ELR (cell line): Measurements from ENCODE around the gene GJD3.
"Not testable (repeated sequence)": the region's sequence is repeated elsewhere in the genome, so short reads cannot be mapped to it uniquely, and the experiment has no call there.

Experiments used
- DNase-seq: peaks from one replicate; pipeline ENCODE4 v3.0.0-alpha.2; 2015; ENCODE audit warnings: low read depth

The GJD3 gene

DNA sequence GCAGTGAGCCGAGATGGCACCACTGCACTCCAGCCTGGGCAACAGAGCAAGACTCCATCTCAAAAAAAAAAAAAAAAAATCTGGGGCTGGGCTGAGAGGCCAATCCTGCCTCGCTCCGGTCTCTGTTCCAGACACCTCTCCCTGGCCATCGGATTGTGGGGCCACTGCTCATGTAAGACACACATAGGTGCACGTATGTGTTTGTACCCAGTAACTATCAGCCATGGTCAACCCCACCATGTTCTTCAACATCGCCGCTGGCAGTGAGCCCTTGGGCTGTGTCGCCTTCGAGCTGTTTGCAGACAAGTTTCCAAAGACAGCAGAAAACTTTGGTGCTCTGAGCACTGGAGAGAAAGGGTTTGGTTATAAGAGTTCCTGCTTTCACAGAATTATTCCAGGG is 3.2 kb upstream of the GJD3 start:
- not testable (repeated sequence) for DNase-seq

- DNase-seq, result no peak
Measured at GRCh38 chr17:40366861-40367518, 2.5 kb upstream of the GJD3 start.

- DNase-seq, result no peak
Measured at GRCh38 chr17:40366076-40366860, 1.7 kb upstream of the GJD3 start.

DNA sequence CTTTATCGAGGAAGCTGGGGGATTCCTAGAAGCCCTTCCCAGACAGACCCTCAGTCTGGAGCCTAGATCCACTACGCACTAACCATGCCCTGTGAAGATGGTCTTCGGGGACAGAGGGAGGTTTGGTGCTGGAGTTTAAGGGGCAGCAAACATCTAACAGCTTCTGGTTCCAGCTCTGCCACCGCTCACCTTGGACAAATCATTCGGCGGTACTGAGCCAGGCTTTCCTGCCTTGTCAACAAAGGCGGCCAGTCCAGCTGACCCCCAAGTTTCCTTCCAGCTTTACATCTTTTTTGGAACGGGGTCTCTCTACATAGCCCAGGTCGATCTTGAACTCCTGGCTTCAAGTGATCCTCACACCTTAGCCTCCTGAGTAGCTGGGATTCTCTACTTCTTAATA is 369 bp upstream of the GJD3 start:
- no peak for DNase-seq

DNA sequence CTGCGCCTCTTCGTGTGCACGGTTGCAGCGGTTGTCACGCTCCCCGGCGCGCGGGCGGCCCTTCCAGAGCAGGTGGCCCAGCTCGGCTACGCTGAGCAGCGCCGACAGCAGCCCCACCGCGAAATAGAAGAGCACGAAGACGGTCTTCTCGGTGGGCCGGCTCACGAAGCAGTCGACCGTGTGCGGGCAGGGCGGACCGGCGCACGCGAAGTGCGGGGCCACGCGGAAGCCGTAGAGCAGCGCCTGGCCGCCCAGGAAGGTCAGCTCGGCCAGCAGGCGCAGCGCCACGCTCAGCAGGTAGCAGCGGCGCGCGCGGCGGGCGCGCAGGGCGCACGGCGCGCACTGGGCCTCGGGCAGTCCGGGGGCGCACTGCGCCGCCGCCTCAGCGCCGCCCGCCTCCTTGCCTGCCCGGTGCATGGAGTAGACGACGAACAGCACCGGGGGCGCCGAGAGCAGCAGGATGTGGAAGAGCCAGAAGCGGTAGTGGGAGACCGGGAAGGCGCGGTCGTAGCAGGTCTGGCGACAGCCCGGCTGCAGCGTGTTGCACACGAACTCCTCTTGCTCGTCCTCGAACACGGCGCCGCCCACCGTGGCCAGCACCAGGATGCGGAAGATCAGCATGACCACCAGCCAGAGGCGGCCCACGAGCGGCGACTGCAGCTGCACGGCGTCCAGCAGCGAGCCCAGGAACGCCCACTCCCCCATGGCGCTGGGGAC is 1.3 kb downstream of the GJD3 start:
- DNase-seq, result peak; percentile 43

DNA sequence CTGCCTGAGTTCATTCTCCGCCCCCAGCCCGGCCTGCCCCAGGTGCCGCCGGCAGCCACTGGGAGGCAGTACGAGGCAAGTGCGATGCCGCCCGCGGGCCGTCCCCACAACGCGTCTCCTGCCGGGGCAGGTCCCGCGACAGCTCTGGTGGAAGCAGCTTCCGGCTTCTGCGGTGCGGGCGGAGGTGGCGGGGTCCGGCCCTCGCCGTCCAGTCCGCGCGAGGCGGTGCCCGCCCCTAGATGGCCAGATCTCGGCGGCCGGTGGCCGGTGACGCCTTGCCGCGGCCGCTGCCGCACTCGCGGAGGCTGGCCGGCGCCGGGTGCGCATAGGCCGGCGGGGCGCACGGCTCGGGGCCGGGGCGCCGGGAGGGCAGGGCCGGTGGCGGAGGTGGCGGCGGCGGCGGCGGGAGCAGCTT is 1.8 kb downstream of the GJD3 start:
- DNase-seq, result peak; percentile 79

DNA sequence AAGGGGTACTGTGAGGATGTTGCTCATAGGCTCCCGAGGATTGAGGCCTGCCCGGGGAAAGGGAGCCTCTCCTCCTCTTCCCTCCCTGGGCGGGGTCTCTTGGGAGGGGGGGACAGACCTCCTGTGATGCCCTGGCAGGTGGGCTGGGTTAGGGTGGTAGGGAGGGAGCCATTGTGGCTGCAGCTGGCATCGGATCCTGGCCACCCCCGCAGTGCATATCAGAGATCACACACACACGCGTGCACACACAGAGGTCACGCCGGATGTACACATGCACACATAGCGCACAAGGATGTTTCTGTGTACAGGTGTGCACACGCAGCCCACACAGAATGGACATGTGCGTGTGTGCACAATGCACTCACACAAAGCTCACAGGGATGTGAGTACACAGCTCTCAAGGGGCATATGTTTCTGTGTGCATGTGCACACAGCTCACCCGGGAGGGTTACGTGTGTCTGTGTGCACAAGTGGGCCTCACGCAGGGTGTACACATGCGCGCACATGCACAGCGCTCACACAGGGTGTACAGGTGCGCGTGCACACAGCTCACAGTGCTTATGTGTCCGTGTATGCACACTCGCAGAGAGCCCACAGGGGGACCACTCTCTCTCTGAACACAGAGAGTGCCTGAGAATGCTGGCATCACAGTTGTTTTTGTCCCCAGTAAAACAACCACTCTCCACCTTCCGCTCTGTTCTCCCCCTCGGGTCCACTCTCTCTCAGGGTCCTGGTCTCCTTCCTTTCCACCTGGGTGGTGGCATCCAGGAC is 2.4 kb downstream of the GJD3 start:
- no peak for DNase-seq

DNA sequence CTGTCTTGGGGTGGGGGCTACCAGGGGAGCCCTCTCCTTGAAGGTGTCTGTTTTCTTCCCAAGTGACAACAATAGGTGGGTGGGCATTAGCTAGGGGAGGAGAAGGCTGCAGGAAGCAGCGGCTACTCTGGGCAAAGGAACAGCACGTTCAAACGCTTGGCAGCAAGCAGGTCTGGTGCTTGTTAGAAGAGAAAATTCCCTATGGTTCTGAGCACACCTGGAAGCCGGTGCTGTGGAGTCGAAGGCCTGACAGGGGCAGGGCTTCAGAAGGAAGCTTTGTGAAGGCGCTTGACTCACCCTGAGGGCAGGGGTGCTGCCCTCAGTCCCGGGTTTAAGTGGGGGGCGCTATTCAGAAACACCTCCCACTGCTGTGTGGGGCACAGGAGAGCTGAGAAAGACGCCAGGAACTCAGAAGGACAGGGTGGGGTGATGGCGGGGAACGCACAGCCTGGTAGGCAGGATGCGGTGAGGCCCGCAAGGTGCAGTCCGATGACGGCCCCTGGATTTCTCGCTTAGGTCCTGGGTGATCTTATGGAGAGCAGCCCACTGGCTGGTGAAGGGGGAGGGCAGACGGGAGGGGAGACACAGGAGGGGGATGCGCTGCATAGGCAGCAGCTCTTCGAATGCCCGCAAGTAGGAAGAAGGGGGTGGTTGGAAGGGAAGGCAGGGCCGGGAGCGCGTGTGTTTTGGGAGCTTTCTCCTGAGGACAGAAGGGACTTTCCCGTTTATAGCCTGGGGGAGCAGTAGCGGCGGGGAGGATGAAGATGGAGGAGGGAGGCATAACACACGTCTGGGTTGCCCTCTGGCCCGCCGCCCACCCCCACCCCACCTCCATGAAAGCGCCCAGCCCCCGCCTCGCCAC is 3.2 kb downstream of the GJD3 start:
- DNase-seq, result no peak

GRCh38 chr17:40360091-40360490 is 4.4 kb downstream of the GJD3 start:
- no peak for DNase-seq

DNA sequence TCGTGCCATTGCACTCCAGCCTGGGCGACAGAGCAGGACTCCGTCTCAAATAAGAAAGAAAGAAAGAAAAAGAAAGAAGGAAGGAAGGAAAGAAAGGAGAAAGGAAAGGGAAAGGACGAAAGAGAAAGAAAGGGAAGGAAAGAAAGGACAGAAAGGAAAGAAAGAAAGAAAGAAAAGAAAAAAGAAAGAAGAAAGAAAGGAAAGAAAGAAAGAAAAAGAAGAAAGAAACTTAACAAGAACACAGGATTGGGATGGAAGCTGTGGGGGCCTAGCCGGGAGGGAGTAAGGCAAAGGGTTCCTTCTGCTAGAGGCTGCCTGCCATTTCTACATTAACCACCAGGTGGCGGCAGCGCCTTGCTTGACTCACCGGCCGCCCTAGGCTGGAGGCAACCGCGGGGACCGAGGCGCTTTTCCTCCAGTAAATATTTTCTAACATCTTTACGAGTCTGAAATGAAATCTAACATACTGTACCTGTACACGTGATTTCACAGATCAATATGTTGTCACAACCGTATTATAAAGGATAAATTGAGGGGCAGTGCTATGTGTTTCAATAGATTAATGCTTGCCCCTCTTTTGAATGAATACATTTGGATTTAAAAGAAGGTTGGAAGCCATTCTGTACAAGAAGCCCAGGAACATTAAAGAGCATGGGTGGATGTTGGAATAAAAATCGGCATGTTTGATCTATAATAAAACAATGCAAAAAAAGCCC is 6.1 kb downstream of the GJD3 start:
- peak; percentile 88 for DNase-seq

- no peak for DNase-seq
Measured at GRCh38 chr17:40356990-40357881, 7.3 kb downstream of the GJD3 start.

GRCh38 chr17:40355804-40356758 is 8.5 kb downstream of the GJD3 start:
- DNase-seq, result no peak

DNA sequence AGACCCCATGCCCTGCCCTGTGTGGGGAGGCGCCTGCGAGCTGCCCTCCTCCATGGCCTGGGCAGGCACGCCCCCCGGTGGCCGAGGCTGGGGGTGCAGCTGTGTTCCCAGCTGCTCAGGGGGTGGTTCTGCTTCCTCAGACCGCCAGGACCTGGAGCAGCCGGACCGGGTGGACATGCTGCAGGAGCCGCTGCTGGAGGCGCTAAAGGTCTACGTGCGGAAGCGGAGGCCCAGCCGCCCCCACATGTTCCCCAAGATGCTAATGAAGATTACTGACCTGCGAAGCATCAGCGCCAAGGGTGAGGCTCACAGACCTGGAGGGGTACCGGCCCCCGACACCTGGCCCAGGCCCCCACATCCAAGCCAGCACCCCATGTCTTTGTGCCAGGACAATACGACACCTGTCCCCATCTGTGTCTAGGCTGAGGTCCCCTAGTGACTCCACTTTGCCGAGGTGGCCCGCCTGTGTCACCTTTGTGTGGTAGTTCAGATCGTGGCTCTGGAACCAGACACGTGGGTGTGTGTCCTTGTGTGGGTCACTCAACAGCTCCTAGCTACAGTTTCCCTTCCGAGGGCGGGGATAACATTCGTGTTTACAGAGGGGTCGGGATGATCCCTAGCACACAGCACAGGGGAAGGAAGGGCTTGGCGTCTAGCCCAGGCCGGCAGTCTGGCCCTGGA is 9.3 kb downstream of the GJD3 start:
- DNase-seq, result peak; percentile 62

DNA sequence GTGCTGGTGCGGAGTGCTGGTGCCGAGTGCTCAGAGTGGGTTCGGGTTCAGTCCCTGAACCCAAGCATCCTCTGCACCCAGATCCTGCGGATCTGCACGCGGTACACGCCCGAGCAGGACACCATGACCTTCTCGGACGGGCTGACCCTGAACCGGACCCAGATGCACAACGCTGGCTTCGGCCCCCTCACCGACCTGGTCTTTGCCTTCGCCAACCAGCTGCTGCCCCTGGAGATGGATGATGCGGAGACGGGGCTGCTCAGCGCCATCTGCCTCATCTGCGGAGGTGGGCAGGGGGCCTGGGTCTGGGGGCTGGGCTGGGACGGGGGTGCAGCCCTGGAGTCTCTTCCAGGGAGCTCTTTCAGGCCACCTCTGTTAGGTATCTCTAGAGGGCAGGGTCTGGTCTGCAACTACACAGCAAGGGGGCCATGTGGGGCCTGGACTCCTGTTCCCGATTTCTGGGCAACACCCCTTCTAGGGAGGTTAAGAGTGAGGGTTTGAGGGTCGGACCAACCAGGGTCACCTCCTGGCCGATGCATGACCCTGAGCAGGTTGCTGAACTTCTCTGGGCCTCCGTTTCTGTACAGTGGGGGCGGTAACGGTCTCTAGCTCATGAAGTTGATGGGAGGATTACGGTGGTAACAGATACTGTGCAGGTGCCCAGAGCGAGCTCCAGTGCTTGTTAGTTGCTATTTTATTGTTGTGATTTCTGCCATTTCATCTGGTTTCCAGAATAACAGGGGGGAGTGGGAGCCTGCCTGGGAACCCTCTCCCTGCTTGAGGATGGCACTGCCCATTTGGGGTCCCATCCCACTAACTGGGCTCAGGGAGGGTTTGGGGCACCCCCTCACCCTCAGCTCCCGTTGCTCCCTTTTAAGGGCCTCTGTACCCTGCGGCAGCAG is 10.1 kb downstream of the GJD3 start:
- DNase-seq, result no peak

DNA sequence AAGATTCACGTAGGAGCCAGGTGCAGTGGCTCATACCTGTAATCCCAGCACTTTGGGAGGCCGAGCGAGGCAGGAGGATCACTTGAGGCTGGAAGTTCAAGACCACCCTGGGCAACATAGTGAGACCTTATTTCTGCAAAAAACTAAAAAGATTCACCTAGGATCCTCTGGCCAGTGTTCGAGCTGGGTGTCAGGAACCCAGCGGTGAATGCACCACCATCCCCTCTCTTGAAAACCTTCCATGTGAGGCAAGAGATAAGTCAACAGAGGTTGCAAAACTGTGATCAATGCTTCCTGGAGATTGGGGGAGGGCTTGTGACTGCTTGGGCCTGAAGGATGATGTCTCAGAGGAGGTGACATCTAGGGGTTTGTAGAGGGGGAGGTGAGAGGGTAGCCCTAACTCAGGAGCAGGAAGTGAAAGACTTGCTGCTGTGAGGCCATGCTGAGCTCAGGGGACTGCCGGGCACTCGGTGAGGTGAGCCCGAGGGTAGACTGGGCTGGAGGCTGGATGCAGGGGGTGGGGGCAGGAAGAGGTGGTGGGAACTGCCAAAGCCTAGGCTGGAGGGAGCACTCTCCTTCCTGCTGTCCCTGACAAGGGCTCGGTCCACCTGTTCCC is 11.7 kb downstream of the GJD3 start:
- no peak for DNase-seq

- no peak for DNase-seq
Measured at GRCh38 chr17:40352237-40352778, 12.2 kb downstream of the GJD3 start.
